Measurements from ENCODE around the gene PODXL.

Gene PODXL

DNA sequence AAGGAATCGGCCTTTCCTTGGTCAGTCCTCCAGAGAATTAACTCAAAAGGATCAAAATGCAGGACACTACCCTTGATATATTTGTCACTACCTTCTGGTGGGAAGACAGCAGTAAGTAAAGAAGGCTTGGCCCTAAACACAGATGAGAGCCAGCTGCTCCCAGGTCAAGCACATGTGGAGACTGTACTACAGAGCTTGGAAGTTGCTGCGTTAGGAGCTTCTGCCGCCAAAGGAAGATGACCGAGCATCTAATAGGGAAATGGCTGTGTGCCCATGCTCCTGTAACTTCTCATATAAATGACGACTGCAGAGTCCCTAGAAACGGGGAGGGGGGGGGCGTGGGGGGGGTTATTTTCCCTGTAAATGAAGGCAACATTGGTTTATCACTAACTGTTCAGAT is 59.0 kb downstream of the PODXL start:
- TF ChIP-seq FOXP2 (optimal IDR thresholded peaks at IDR 0.05; ENCODE audit: borderline replicate concordance, extremely low read depth, extremely low read length, insufficient read depth) (no peak), SIN3A (IDR thresholded peaks at IDR 0.05; ENCODE audit: borderline replicate concordance, insufficient read depth, low read length) (no peak), POLR2AphosphoS5 (IDR thresholded peaks at IDR 0.05; ENCODE audit: low read depth, low read length) (no peak), TAF1 (IDR thresholded peaks at IDR 0.05; ENCODE audit: borderline replicate concordance, insufficient read depth, low read length) (no peak)
- TF ChIP-seq, protein P1, sequence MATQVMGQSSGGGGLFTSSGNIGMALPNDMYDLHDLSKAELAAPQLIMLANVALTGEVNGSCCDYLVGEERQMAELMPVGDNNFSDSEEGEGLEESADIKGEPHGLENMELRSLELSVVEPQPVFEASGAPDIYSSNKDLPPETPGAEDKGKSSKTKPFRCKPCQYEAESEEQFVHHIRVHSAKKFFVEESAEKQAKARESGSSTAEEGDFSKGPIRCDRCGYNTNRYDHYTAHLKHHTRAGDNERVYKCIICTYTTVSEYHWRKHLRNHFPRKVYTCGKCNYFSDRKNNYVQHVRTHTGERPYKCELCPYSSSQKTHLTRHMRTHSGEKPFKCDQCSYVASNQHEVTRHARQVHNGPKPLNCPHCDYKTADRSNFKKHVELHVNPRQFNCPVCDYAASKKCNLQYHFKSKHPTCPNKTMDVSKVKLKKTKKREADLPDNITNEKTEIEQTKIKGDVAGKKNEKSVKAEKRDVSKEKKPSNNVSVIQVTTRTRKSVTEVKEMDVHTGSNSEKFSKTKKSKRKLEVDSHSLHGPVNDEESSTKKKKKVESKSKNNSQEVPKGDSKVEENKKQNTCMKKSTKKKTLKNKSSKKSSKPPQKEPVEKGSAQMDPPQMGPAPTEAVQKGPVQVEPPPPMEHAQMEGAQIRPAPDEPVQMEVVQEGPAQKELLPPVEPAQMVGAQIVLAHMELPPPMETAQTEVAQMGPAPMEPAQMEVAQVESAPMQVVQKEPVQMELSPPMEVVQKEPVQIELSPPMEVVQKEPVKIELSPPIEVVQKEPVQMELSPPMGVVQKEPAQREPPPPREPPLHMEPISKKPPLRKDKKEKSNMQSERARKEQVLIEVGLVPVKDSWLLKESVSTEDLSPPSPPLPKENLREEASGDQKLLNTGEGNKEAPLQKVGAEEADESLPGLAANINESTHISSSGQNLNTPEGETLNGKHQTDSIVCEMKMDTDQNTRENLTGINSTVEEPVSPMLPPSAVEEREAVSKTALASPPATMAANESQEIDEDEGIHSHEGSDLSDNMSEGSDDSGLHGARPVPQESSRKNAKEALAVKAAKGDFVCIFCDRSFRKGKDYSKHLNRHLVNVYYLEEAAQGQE (IDR thresholded peaks at IDR 0.05; ENCODE audit: insufficient read depth in 1 of 2, low read depth in 2 of 2, low read length in 2 of 2) = no peak

DNA sequence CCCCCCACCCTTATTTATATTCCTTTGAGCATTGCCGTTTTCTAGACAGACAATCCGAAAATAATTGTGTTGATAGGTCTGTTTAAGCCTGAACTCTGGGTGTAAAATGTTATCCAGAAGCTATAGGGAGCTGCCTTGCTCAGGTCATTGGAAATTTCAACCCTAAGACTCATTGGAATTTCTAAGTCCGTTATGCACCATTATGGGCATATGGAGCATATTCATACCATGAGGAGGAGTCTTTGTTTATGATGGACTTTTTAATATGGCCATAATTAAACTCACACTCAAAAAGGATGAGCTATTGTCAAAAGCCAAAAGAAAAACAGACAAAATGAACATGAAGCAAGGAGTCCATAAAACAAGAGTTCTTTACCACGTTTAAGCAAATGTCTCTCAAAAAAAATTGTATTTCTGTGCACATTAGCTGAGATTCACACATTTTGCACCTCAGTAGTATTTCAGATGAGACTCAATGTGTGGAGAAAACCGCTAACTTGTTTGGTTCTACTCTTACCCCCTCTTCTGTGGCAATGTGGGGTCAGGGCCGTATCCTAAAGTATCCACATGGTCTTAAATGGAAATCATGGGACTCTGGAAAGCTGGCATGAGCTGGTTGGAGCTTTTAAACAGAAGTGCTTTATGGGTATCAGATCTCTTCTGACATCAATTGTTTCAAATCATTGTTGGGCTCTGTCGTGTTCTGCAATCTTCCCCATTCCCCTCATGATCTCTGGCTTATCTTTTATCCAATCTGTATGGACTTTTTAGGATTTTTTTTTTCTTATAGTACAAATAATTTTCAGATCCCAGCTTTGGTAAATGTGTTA is 60.5 kb downstream of the PODXL start:
- TF ChIP-seq TAF1 (IDR thresholded peaks at IDR 0.05; ENCODE audit: borderline replicate concordance, insufficient read depth, low read length) (no peak), FOXP2 (optimal IDR thresholded peaks at IDR 0.05; ENCODE audit: borderline replicate concordance, extremely low read depth, extremely low read length, insufficient read depth) (no peak), SIN3A (IDR thresholded peaks at IDR 0.05; ENCODE audit: borderline replicate concordance, insufficient read depth, low read length) (no peak), POLR2AphosphoS5 (IDR thresholded peaks at IDR 0.05; ENCODE audit: low read depth, low read length) (no peak)
- TF ChIP-seq, protein P1 (IDR thresholded peaks at IDR 0.05; ENCODE audit: insufficient read depth in 1 of 2, low read depth in 2 of 2, low read length in 2 of 2) = no peak

DNA sequence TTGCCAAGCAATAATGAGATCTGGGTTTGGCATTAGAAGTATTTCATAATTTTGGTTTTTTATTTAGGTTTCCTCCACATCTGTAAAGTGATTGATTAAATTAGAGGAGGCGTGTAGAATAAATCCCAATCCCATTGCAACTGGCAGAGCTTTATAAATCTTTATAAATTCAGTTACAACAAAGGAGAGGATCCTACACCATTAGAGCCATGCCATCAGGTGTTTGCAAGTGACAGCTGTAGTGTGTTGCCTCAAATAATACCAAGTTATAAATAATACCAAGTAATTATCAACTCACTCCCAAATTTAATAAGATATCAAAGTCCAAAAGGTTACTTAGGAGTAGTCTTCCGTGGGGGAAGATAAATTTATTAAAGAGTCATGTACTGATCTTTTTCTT is 62.2 kb downstream of the PODXL start:
- TF ChIP-seq SIN3A (IDR thresholded peaks at IDR 0.05; ENCODE audit: borderline replicate concordance, insufficient read depth, low read length) (no peak), FOXP2 (optimal IDR thresholded peaks at IDR 0.05; ENCODE audit: borderline replicate concordance, extremely low read depth, extremely low read length, insufficient read depth) (no peak), POLR2AphosphoS5 (IDR thresholded peaks at IDR 0.05; ENCODE audit: low read depth, low read length) (no peak), TAF1 (IDR thresholded peaks at IDR 0.05; ENCODE audit: borderline replicate concordance, insufficient read depth, low read length) (no peak)
- TF ChIP-seq, protein P1 (IDR thresholded peaks at IDR 0.05; ENCODE audit: insufficient read depth in 1 of 2, low read depth in 2 of 2, low read length in 2 of 2) = no peak

DNA sequence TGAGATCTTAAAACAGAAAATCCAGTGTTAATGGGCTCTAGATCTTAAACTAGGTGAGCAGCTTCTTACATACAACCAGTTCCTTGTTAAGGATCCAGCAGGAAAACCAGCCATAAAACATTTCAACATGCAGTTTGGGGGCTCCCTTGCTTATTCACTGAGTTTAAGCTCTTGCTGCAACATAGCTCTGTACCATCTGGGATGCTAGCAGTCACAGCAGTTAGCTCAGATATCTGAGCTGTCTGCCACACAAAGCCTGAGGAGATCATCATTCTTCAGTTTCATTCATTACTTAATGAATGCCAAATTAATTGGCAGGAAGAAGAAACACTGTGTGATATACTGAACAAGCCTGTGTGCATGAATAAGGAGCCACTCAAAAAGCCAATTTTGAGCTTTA is 62.8 kb downstream of the PODXL start:
- TF ChIP-seq TAF1 (IDR thresholded peaks at IDR 0.05; ENCODE audit: borderline replicate concordance, insufficient read depth, low read length) (no peak), SIN3A (IDR thresholded peaks at IDR 0.05; ENCODE audit: borderline replicate concordance, insufficient read depth, low read length) (no peak), POLR2AphosphoS5 (IDR thresholded peaks at IDR 0.05; ENCODE audit: low read depth, low read length) (no peak), FOXP2 (optimal IDR thresholded peaks at IDR 0.05; ENCODE audit: borderline replicate concordance, extremely low read depth, extremely low read length, insufficient read depth) (no peak)
- TF ChIP-seq, protein P1 (IDR thresholded peaks at IDR 0.05; ENCODE audit: insufficient read depth in 1 of 2, low read depth in 2 of 2, low read length in 2 of 2) = no peak
